ENCODE data around the gene C19orf25. TPM values are rescaled to one million over a fixed set of nuclear protein-coding genes. Genes with fewer than 3 reads are reported as not detected.
"Not testable (repeated sequence)": the region's sequence is repeated elsewhere in the genome, so short reads cannot be mapped to it uniquely, and the experiment has no call there.

C19orf25 gene
- total RNA-seq, 2 experiments from 2014 or later: 17.5 to 20.8 TPM

DNA sequence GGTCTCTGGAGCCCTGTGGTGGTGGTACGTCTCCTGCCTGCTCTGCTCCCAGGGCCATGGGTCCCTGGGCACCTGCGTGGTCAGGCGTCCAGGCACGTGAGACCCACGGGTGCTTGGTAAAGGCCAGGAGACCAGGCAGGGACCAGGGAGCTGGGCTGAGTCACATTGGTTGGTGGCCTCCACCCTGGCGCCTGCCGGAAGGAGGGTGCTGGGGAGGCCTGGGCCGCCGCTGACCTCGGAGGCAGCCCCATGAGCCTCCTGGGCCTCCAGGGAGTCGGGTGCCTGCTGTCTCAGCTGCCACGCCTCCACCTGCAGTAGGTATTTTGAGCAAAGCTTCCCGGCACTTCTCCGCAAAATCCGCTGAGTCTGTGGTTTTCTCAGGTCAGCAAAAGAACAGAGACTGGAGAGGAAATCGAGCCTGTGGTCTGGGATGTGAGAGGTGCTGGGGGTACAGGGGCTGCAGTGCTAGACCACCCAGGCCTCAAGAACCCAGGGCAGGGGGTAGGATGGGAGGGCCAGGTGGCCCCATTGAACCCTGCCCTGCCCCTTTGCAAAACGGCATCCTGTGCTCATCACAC is 41.3 kb upstream of the C19orf25 start:
- Mint-ChIP-seq H3K36me3 (ENCODE audit: low read depth) (no peaks in the 10 kb centered on the region), H3K4me3 (no peak overlapping the region), H3K4me1 (ENCODE audit: low read depth) (peaks cover 7% of the 10 kb centered on the region), H3K27me3 (ENCODE audit: low read depth) (peaks cover 14% of the 10 kb centered on the region), H3K27ac (no peak overlapping the region), H3K9me3 (no peaks in the 10 kb centered on the region)
- DNase-seq: no peak
- intact Hi-C loops (cut with micrococcal nuclease): no loop called here
- CTCF ChIA-PET: interaction anchor here (0.6 kb wide), 1 partner anchor 149 kb away, joined by 5 read pairs; no protein-coding TSS in a partner anchor

DNA sequence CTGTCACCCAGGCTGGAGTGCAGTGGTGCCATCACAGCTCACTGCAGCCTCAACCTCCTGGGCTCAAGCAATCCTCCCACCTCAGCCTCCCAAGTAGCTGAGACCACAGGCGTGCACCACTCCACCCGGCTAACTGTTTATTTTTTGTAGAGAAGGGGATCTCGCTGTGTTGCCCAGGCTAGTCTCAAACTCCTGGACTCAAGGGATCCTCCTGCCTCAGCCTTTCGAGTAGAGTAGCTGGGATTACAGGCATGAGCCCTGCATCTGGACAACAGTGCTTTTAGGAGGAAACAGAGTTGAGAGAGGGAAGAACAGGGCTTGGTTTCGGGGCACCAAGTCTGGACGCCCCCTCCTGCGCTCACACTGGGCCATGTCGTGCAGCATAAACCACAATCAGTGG is 40.8 kb upstream of the C19orf25 start:
- CTCF ChIA-PET; H3K4me3 Mint-ChIP-seq; H3K36me3 Mint-ChIP-seq (ENCODE audit: low read depth); H3K4me1 Mint-ChIP-seq (ENCODE audit: low read depth); DNase-seq; H3K27ac Mint-ChIP-seq; intact Hi-C loops (cut with micrococcal nuclease); H3K9me3 Mint-ChIP-seq: not testable (repeated sequence)
- H3K27me3 Mint-ChIP-seq (ENCODE audit: low read depth): peaks cover 12% of the 10 kb centered on the region

DNA sequence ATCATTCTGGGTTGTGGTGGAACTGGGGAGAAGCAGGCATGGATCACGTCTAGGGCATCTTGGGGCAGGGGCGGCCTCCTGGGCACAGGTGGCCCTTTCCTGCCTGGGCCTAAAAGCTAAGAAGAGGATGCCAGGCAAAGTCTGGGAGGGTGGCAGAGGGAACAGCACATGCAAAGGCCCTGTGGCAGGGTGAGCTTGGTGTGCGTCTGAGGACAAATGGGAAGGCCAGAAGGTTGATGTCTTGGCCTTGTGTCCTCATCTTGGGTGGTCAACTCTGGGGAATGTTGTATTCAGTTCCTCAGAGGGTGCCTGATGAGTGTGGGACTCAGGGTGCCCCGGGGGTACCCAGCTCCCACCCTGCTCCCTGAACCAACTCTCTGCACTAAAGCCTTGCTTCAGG is 39.5 kb upstream of the C19orf25 start:
- no peak for DNase-seq
- intact Hi-C loops (cut with micrococcal nuclease): no loop called here
- H3K4me3 Mint-ChIP-seq: no peak overlapping the region

DNA sequence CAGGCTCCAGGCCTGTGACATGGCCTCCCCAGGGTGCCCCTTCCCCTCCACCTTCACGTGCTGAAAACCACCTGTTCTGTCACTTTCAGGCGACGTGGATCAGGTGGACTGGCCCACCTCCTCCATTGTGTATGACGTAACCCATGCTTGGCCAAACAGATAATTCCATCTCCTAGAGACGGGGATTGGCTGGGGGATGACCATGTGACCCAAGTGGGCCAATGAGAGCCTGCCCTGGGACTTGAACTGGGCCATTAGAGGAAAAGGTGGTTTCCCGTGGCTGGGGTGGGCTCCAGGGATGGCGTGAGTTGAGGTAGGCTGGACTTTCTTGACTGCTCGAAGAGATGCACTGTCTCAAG is 37.4 kb upstream of the C19orf25 start:
- no peaks in the 10 kb centered on the region for H3K36me3 Mint-ChIP-seq (ENCODE audit: low read depth)
- H3K4me3 Mint-ChIP-seq: no peak overlapping the region
- intact Hi-C loops (cut with micrococcal nuclease): no loop called here
- CTCF ChIA-PET: no interaction called here
- no peak for DNase-seq
- no peaks in the 10 kb centered on the region for H3K9me3 Mint-ChIP-seq
- H3K4me1 Mint-ChIP-seq (ENCODE audit: low read depth): peaks cover 6% of the 10 kb centered on the region
- no peak overlapping the region for H3K27ac Mint-ChIP-seq
- no peaks in the 10 kb centered on the region for H3K27me3 Mint-ChIP-seq (ENCODE audit: low read depth)

More for the DNA sequence above, 39.5 kb upstream of the C19orf25 start:
- Mint-ChIP-seq H3K9me3 (no peaks in the 10 kb centered on the region), H3K27me3 (ENCODE audit: low read depth) (peaks cover 6% of the 10 kb centered on the region), H3K4me1 (ENCODE audit: low read depth) (no peaks in the 10 kb centered on the region), H3K27ac (no peak overlapping the region), H3K36me3 (ENCODE audit: low read depth) (no peaks in the 10 kb centered on the region)
- CTCF ChIA-PET: no interaction called here

DNA sequence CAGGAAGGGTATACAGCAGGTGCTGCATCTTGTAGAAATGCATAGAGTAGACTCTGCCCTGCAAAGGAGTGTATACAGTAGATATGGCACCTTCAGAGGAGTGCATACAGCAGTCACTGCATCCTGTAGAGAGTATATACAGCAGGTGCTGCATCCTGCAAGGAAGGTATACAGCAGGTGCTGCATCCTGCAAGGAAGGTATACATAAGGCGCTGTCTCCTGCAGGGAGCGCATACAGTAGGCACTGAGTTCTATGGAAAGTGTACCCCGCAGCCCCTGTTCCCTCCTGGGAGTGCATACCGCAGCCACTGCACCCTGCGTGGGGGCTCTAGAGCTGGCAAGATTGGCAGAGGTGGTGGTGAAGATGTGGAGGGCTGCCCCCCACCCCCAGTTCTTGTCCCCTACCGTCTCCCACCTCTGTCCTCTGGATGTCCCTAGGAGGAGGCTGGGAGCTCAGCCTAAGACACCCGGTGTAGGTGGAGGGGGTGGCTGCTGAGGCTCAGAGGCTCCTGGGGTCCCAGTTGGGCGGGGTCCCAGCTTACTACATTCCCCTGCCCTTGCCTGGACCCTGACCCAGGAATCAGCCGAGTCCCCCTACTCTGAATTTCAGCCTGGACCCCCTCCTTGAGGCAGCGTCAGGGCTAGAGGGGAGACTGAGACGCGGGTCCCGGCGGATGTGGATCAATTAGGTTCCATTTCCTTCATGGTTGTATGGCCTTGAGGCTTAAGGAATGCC is 36.1 kb upstream of the C19orf25 start:
- Mint-ChIP-seq H3K9me3 (no peaks in the 10 kb centered on the region), H3K4me1 (ENCODE audit: low read depth) (peaks cover 6% of the 10 kb centered on the region), H3K27me3 (ENCODE audit: low read depth) (peaks cover 2% of the 10 kb centered on the region), H3K4me3 (no peak overlapping the region), H3K27ac (no peak overlapping the region), H3K36me3 (ENCODE audit: low read depth) (no peaks in the 10 kb centered on the region)
- DNase-seq: no peak
- CTCF ChIA-PET: interaction anchor here (0.7 to 1.0 kb wide), 2 partner anchors 49 to 148 kb away, joined by 3 to 4 read pairs; no protein-coding TSS in a partner anchor
- intact Hi-C loops (cut with micrococcal nuclease): loop anchor here (5.0 kb wide), 1 partner anchor 238 kb away; the partner anchor contains the start of gene FAM174C

DNA sequence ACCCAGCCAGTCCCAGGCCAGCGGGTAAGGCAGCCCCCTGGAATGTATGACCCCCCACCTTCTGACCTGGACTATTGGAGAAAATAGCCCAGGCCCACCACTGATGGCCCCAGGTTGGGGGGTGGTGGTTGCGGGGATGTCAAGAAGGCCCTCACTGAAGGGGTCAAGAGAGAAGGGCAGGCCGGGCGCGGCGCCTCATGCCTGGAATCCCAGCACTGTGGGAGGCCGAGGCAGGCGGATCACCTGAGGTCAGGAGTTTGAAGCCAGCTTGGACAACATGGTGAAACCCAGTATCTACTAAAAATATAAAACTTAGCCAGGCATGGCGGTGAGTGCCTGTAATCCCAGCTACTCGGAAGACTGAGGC is 35.3 kb upstream of the C19orf25 start:
- Mint-ChIP-seq H3K27me3 (ENCODE audit: low read depth) (peaks cover 6% of the 10 kb centered on the region), H3K36me3 (ENCODE audit: low read depth) (no peaks in the 10 kb centered on the region), H3K27ac (no peak overlapping the region), H3K4me3 (no peak overlapping the region), H3K4me1 (ENCODE audit: low read depth) (peaks cover 11% of the 10 kb centered on the region), H3K9me3 (no peaks in the 10 kb centered on the region)
- intact Hi-C loops (cut with micrococcal nuclease): loop anchor here (5.0 kb wide), 1 partner anchor 237 kb away; the partner anchor contains the start of gene FAM174C
- CTCF ChIA-PET: interaction anchor here (0.7 to 1.0 kb wide), 2 partner anchors 48 to 147 kb away, joined by 3 to 4 read pairs; no protein-coding TSS in a partner anchor
- no peak for DNase-seq

DNA sequence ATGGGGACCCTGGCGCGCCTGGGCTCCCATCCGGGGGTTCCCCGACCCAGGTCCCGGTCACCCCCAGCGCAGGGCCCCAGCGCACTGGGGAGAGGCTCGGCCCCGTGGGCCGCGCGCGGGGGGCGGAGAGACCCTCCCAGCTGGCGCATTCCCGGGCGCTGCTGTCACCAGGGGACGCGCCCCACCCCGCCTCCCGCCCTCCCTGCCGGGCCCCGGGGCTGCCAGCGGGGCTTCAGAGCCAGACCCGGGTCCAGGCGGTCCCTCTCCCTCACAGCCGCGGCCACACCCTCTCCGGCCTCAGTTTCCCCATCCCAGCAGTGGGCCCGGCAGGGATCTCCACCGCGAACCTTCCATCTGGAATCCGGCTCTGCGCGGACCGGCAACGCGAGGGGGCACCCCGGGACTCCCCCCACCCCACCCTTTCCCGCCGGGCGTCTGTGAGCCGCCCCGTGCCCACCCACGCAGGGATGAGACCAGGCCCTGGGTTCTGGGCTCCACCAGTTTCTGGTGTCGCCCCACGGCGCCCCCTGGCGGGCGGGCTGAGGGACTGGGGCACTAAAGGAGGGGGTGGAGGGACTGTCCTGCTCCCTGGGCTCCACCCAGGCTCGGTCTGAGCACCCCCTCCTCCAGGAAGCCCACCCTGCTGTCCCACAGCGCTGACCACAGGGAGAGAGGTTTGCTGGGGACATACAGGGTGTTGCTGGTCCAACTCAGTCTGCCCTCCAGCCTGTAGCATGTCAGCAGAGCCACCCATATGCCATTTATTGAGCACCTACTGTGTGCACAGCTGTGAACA is 34.7 kb upstream of the C19orf25 start:
- no peaks in the 10 kb centered on the region for H3K9me3 Mint-ChIP-seq
- peak; percentile 69 for DNase-seq
- H3K4me3 Mint-ChIP-seq: no peak overlapping the region
- no peaks in the 10 kb centered on the region for H3K36me3 Mint-ChIP-seq (ENCODE audit: low read depth)
- H3K4me1 Mint-ChIP-seq (ENCODE audit: low read depth): peaks cover 12% of the 10 kb centered on the region
- intact Hi-C loops (cut with micrococcal nuclease): loop anchor here (1.0 to 5.0 kb wide), 3 partner anchors 43 to 236 kb away; partner anchors contain the start of genes FAM174C and RPS15
- no peak overlapping the region for H3K27ac Mint-ChIP-seq
- CTCF ChIA-PET: interaction anchor here (1.0 kb wide), 1 partner anchor 47 kb away, joined by 3 read pairs; no protein-coding TSS in a partner anchor
- peaks cover 6% of the 10 kb centered on the region for H3K27me3 Mint-ChIP-seq (ENCODE audit: low read depth)

DNA sequence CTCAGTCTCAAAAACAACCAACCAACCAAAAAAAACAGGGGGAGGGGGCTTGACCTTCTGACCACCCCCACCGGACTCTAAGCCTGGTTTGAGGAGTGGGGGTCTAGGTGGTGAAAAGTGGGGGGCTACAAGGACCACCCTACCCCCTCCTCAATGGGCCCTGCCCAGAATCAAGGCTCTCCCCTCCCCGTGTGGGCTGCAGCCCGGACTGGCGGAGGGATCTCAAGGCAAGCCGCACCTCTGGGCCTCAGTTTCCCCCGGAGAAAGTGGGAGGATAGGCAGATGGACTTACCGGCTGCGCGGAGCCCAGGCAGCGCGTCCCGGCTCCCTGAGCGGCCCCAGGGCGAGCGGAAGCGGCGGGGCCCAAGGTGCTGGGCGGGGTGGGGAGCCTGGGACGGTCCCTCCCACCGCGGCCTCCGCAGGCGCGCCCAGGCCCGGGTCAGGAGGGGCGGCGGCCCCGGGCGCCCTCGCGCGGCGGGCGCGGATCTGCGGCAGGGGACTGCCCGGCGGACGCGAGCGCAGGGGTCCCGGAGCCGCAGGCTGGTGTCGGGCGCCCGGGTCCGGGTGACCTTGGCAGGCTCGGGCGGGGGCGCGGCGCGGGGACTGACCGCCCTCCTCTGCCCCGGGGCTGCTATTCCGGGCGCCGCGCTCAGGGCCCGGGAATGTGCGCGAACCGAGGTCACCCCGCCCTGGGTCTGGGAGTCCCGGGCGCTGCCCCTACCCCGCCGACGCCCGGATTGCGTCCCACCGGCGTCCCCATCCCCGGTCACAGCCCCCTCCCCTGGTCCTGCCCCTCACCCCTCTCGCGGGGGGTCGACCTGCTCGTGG is 33.9 kb upstream of the C19orf25 start, which contains the start of gene ADAMTSL5:
TSS of gene ADAMTSL5 (minus strand) at position 349 of the 828 bp plus-strand sequence. CDS start 2,076 bp downstream, outside the sequence.
- no peaks in the 10 kb centered on the region for H3K9me3 Mint-ChIP-seq
- H3K36me3 Mint-ChIP-seq (ENCODE audit: low read depth): no peaks in the 10 kb centered on the region
- no peak within 1 kb of the TSS for H3K27ac Mint-ChIP-seq
- H3K4me3 Mint-ChIP-seq: peak within 1 kb of the TSS; percentile 63
- peak; percentile 78 for DNase-seq
- intact Hi-C loops (cut with micrococcal nuclease): loop anchor here (1.0 to 5.0 kb wide), 3 partner anchors 42 to 236 kb away; partner anchors contain the start of genes FAM174C and RPS15
- peaks cover 6% of the 10 kb centered on the region for H3K27me3 Mint-ChIP-seq (ENCODE audit: low read depth)
- CTCF ChIA-PET: no interaction called here
- H3K4me1 Mint-ChIP-seq (ENCODE audit: low read depth): peaks cover 13% of the 10 kb centered on the region

DNA sequence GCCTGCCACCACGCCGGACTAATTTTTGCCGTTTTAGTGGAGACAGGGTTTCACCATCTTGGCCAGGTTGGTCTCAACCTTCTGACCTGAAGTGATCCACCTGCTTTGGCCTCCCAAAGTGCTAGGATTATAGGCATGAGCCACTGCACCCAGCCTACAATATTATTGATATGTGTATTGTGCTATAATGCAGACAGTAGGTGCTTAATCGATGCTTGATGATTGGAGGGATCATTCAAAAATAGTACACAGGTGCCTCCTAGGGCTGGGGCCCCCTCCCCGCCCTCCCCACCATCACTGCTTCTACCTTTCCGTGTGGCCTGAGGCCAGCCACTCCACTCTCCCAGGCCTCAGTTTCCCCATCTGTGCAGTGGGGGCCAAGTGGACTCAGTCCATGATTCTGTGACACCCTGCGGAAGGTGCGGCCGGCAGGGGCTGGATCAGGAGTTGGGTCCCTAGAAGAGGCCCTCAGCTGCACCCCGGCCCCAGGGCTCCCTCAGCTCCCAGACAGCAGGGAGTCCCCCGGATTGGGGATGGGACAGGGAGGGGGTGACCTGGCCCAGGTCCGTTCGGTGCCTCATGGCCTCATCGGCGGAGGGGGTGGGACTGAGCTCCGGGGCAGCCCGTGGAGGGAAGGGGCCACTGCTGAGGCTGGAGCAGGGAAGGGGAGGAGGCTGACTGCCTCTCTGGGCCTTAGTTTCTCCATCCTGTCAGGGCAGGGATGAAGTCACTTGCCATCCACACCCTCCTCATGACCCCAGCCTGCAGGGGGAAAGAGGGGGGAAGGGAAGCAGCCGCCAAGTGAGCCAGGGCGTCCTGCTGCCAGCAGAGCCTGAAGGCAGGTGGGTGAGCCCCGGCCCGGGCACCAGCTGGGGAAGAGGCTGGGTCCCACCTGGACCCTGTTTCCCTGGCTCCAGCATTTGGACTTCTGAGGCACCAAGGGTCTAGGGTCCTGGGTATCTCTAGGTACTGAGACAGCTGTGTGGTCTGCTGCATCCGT is 32.6 kb upstream of the C19orf25 start:
- CTCF ChIA-PET: no interaction called here
- no peaks in the 10 kb centered on the region for H3K9me3 Mint-ChIP-seq
- no peak overlapping the region for H3K27ac Mint-ChIP-seq
- H3K4me1 Mint-ChIP-seq (ENCODE audit: low read depth): peaks cover 17% of the 10 kb centered on the region
- intact Hi-C loops (cut with micrococcal nuclease): loop anchor here (2.0 to 5.0 kb wide), 2 partner anchors 41 to 234 kb away; partner anchors contain the start of gene FAM174C
- no peak for DNase-seq
- H3K36me3 Mint-ChIP-seq (ENCODE audit: low read depth): no peaks in the 10 kb centered on the region
- peaks cover 6% of the 10 kb centered on the region for H3K27me3 Mint-ChIP-seq (ENCODE audit: low read depth)
- peak overlapping the region; percentile 63 for H3K4me3 Mint-ChIP-seq

DNA sequence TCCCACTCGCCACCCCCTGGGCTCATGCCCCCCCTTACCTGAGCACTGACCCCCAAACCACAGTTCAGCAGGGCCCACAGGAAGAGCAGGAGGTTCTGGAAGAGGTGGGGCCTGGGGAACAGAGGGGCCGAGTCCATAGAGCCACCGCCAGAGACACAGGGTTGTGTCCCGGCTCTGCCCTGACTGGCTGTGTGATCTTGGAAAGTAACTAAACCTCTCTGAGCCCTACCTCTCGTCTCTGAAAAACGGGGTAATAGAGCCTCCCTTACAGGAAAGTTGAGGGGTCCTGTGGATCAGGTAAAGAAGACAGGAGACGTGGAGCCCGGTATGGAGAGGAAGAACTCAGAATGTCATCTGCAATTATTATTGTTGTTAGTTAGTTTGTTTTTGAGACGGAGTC is 31.8 kb upstream of the C19orf25 start:
- no peak overlapping the region for H3K27ac Mint-ChIP-seq
- CTCF ChIA-PET: no interaction called here
- peaks cover 6% of the 10 kb centered on the region for H3K27me3 Mint-ChIP-seq (ENCODE audit: low read depth)
- DNase-seq: no peak
- H3K9me3 Mint-ChIP-seq: no peaks in the 10 kb centered on the region
- intact Hi-C loops (cut with micrococcal nuclease): loop anchor here (5.0 kb wide), 1 partner anchor 234 kb away; the partner anchor contains the start of gene FAM174C
- H3K4me1 Mint-ChIP-seq (ENCODE audit: low read depth): peaks cover 17% of the 10 kb centered on the region
- H3K36me3 Mint-ChIP-seq (ENCODE audit: low read depth): no peaks in the 10 kb centered on the region
- no peak overlapping the region for H3K4me3 Mint-ChIP-seq

DNA sequence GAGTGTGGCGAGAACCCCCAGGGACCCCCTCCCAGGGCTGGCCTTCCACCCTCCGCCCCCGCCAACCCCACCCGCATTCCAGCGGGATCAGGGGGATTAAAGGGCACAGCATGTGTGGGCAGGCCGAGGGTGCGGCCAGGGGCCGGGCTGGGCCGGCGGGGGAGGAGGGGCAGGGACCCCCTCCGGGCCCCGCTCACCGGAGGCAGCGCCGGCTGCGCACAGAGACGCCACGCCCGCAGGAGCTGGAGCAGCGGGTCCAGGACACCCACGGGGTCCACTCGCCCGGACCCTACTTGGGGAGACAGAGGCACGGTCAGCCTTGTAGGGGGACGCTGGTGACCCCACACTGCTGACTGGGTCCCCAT is 31.4 kb upstream of the C19orf25 start:
- CTCF ChIA-PET: no interaction called here

More for the DNA sequence above, 31.4 kb upstream of the C19orf25 start:
- Mint-ChIP-seq H3K27ac (no peak overlapping the region), H3K9me3 (no peaks in the 10 kb centered on the region), H3K36me3 (ENCODE audit: low read depth) (no peaks in the 10 kb centered on the region), H3K27me3 (ENCODE audit: low read depth) (peaks cover 6% of the 10 kb centered on the region), H3K4me3 (no peak overlapping the region), H3K4me1 (ENCODE audit: low read depth) (peaks cover 17% of the 10 kb centered on the region)
- no peak for DNase-seq
- intact Hi-C loops (cut with micrococcal nuclease): loop anchor here (5.0 kb wide), 1 partner anchor 233 kb away; the partner anchor contains the start of gene FAM174C

Measured in activated naive CD4-positive, alpha-beta T cell treated with anti-CD3 and anti-CD28 coated beads for 36 hours (primary cell).